ENCODE data around the gene RYR1.
A peak's percentile ranks its signal among the peaks of the same experiment; 100 is the strongest.

Gene RYR1

DNA sequence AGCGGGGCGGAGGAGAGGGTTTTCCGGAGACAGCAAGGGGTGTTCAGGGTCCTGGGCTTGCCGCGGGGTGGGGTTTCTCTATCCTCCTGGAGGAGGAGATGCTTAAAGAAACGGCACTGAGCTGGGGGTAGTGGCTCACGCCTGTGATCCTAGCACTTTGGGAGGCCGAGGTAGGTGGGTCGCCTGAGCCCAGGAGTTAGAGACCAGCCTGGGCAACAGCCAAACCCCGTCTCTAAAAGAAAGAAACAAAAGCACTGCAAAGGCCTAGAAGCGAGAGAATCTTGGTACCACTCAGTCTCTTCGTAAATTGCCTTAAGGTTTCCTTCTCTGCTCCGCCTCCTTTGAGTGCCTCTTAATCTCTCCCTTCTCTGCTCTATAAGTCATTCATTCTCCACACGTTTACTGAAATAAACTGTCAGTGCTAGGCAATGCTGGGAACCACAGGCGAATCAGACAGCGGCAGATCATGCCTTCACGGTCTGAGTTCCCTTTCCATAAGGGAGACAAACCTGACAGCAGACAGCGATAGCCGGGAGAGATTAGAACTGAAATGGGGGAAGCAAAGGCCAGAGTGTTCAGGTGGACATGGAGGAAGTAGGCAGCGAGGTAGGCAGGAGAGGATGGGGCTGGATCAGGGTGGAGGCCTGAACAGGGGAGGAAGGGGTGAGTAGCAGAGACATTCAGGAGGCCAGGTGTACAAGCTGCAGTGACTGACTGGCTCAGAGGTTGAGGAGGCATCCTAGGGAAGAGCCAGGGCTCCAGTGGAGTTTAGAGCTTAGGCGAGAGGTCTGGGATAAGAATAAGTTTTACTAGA is 186.1 kb downstream of the RYR1 start (continued):
- TF ChIP-seq, protein P1, sequence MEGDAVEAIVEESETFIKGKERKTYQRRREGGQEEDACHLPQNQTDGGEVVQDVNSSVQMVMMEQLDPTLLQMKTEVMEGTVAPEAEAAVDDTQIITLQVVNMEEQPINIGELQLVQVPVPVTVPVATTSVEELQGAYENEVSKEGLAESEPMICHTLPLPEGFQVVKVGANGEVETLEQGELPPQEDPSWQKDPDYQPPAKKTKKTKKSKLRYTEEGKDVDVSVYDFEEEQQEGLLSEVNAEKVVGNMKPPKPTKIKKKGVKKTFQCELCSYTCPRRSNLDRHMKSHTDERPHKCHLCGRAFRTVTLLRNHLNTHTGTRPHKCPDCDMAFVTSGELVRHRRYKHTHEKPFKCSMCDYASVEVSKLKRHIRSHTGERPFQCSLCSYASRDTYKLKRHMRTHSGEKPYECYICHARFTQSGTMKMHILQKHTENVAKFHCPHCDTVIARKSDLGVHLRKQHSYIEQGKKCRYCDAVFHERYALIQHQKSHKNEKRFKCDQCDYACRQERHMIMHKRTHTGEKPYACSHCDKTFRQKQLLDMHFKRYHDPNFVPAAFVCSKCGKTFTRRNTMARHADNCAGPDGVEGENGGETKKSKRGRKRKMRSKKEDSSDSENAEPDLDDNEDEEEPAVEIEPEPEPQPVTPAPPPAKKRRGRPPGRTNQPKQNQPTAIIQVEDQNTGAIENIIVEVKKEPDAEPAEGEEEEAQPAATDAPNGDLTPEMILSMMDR (tag by site-specific recombination; IDR thresholded peaks at IDR 0.05): 0 out of 2 replicates have a peak, but pooled peaks have one; percentile 10
- TF ChIP-seq ZNF184 (tag by site-specific recombination; IDR thresholded peaks at IDR 0.05): no peak
- no peak for TF ChIP-seq HOXC10 (CRISPR knock-in tag; IDR thresholded peaks at IDR 0.05)
- TF ChIP-seq ZNF311 (tag by site-specific recombination; IDR thresholded peaks at IDR 0.05; ENCODE audit: borderline replicate concordance): peak; percentile 77; the same call in 1 of the 2 replicates
- no peak for TF ChIP-seq SCRT1 (tag by site-specific recombination; IDR thresholded peaks at IDR 0.05; ENCODE audit: borderline replicate concordance)
- 0 out of 2 replicates have a peak, but pooled peaks have one; percentile 9 for TF ChIP-seq SP7 (tag by site-specific recombination; IDR thresholded peaks at IDR 0.05)
- TF ChIP-seq ZNF132 (tag by site-specific recombination; IDR thresholded peaks at IDR 0.05; ENCODE audit: borderline replicate concordance): no peak
- 0 out of 2 replicates have a peak, but pooled peaks have one; percentile 5 for TF ChIP-seq ZSCAN16 (tag by site-specific recombination; IDR thresholded peaks at IDR 0.05)

- no peak overlapping the region for H3K27ac ChIP-seq (ENCODE audit: extremely low read depth, low read depth, low read length)
- CTCF ChIA-PET: interaction anchor here (0.6 to 1.5 kb wide), 4 partner anchors 10 to 109 kb away, joined by 3 to 14 read pairs (median 8); no protein-coding TSS in a partner anchor
- H3K9me3 ChIP-seq (ENCODE audit: control insufficient read depth, insufficient read depth, low read depth, low read length): no peaks in the 10 kb centered on the region
- no peak overlapping the region for H3K4me3 ChIP-seq (ENCODE audit: low read depth, low read length)
- POLR2A ChIA-PET: interaction anchor here (0.6 to 0.8 kb wide), 2 partner anchors 9 to 350 kb away, joined by 3 to 6 read pairs; no protein-coding TSS in a partner anchor
- H3K4me1 ChIP-seq (ENCODE audit: control insufficient read depth, insufficient read depth, low read length): peaks cover 6% of the 10 kb centered on the region
- peaks cover 88 to 89% of the 10 kb centered on the region in 2 experiments for H3K36me3 ChIP-seq (ENCODE audit: control insufficient read depth in 2 of 2, insufficient read depth in 1 of 2, low read length in 2 of 2)
- TF ChIP-seq ZNF175 (tag by site-specific recombination; IDR thresholded peaks at IDR 0.05) (no peak), ZBTB10 (tag by site-specific recombination; IDR thresholded peaks at IDR 0.05) (no peak), ZBTB48 (tag by site-specific recombination; IDR thresholded peaks at IDR 0.05) (no peak), ZNF600 (tag by site-specific recombination; IDR thresholded peaks at IDR 0.05) (peak; percentile 33; the same call in 1 of the 2 replicates), ZNF26 (tag by site-specific recombination; IDR thresholded peaks at IDR 0.05) (no peak), ZNF223 (tag by site-specific recombination; IDR thresholded peaks at IDR 0.05) (peak; percentile 88), ZNF585B (tag by site-specific recombination; IDR thresholded peaks at IDR 0.05) (no peak), ZNF548 (tag by site-specific recombination; IDR thresholded peaks at IDR 0.05) (no peak), PRDM10 (tag by site-specific recombination; IDR thresholded peaks at IDR 0.05) (0 out of 2 replicates have a peak, but pooled peaks have one; percentile 9), SP2 (tag by site-specific recombination; IDR thresholded peaks at IDR 0.05) (no peak)
- TF ChIP-seq, protein P2, sequence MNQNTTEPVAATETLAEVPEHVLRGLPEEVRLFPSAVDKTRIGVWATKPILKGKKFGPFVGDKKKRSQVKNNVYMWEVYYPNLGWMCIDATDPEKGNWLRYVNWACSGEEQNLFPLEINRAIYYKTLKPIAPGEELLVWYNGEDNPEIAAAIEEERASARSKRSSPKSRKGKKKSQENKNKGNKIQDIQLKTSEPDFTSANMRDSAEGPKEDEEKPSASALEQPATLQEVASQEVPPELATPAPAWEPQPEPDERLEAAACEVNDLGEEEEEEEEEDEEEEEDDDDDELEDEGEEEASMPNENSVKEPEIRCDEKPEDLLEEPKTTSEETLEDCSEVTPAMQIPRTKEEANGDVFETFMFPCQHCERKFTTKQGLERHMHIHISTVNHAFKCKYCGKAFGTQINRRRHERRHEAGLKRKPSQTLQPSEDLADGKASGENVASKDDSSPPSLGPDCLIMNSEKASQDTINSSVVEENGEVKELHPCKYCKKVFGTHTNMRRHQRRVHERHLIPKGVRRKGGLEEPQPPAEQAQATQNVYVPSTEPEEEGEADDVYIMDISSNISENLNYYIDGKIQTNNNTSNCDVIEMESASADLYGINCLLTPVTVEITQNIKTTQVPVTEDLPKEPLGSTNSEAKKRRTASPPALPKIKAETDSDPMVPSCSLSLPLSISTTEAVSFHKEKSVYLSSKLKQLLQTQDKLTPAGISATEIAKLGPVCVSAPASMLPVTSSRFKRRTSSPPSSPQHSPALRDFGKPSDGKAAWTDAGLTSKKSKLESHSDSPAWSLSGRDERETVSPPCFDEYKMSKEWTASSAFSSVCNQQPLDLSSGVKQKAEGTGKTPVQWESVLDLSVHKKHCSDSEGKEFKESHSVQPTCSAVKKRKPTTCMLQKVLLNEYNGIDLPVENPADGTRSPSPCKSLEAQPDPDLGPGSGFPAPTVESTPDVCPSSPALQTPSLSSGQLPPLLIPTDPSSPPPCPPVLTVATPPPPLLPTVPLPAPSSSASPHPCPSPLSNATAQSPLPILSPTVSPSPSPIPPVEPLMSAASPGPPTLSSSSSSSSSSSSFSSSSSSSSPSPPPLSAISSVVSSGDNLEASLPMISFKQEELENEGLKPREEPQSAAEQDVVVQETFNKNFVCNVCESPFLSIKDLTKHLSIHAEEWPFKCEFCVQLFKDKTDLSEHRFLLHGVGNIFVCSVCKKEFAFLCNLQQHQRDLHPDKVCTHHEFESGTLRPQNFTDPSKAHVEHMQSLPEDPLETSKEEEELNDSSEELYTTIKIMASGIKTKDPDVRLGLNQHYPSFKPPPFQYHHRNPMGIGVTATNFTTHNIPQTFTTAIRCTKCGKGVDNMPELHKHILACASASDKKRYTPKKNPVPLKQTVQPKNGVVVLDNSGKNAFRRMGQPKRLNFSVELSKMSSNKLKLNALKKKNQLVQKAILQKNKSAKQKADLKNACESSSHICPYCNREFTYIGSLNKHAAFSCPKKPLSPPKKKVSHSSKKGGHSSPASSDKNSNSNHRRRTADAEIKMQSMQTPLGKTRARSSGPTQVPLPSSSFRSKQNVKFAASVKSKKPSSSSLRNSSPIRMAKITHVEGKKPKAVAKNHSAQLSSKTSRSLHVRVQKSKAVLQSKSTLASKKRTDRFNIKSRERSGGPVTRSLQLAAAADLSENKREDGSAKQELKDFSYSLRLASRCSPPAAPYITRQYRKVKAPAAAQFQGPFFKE (tag by site-specific recombination; IDR thresholded peaks at IDR 0.05; ENCODE audit: borderline replicate concordance): no peak
These were observed 191.3 kb downstream of the RYR1 start for GRCh38 chr19:38624822-38625221.

All from HEK293 (cell line).